Kidney epithelial cell (primary cell): ENCODE data around the gene S100A5. TPM values are rescaled to one million over a fixed set of nuclear protein-coding genes. Genes with fewer than 3 reads are reported as not detected.

Experiments
- DNase-seq: peaks from one replicate; pipeline ENCODE4 v3.0.0-alpha.2; 2010; ENCODE audit warnings: low read depth
- H3K27me3 ChIP-seq: 2 replicates; pipeline ENCODE4 v1.6.0; 2011; ENCODE audit warnings: low read length; ENCODE audit not compliant: control insufficient read depth, insufficient read depth
- H3K36me3 ChIP-seq: 2 replicates; pipeline ENCODE4 v1.5.1; 2011; ENCODE audit warnings: low read length; ENCODE audit not compliant: control insufficient read depth, insufficient read depth
- H3K4me3 ChIP-seq: 2 replicates; pipeline ENCODE4 v1.5.1; 2011; ENCODE audit warnings: low read depth, mild to moderate bottlenecking, control low read depth, low read length
- CTCF ChIP-seq: IDR thresholded peaks from 2 replicates; pipeline ENCODE4 v1.5.1; 2011; ENCODE audit warnings: mild to moderate bottlenecking, moderate library complexity, low read length, control low read depth, inconsistent platforms; ENCODE audit not compliant: insufficient read depth, poor library complexity, severe bottlenecking
- total RNA-seq: library from RNA; depleted of rRNA; stranded (reverse); fragments of >200 nt; gene quantifications from 2 replicates; pipeline ENCODE4 v1.2.3, GENCODE V29; 2015

The S100A5 gene
- total RNA-seq, 1 donor from 2014 or later = not detected

GRCh38 chr1:153493343-153493960, 47.3 kb downstream of the S100A5 start:
- no peak overlapping the region for H3K4me3 ChIP-seq
- TF ChIP-seq CTCF = no peak
- H3K36me3 ChIP-seq = no peaks in the 10 kb centered on the region
- no peak for DNase-seq
- H3K27me3 ChIP-seq = peaks cover 6% of the 10 kb centered on the region

- no peak overlapping the region for H3K4me3 ChIP-seq
- peaks cover 3% of the 10 kb centered on the region for H3K27me3 ChIP-seq
- TF ChIP-seq CTCF = no peak
- H3K36me3 ChIP-seq = no peaks in the 10 kb centered on the region
- DNase-seq = no peak
These were observed 50.3 kb downstream of the S100A5 start for GRCh38 chr1:153490272-153491051.

DNA sequence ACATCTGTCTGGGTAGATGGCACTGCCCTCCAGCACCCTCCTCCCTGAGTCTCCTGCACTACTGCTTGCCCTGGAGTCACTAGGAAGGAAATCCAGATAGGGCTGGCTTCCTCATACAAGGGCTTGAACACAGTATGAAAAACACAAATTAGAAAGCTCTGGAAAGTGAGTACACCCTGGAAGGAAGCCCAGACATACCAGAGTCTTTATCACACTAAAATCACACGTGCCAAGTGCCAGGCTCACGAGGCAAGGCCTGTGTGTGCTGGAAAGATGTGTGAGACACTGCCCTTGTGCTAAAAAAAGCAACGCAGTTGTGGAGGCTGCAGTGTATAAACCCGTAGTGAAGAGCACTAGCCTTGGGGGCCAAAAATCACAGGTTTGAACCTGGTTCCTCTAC, 52.0 kb downstream of the S100A5 start:
- no peak for TF ChIP-seq CTCF
- H3K4me3 ChIP-seq = no peak overlapping the region
- no peaks in the 10 kb centered on the region for H3K36me3 ChIP-seq
- peaks cover 10% of the 10 kb centered on the region for H3K27me3 ChIP-seq
- no peak for DNase-seq

DNA sequence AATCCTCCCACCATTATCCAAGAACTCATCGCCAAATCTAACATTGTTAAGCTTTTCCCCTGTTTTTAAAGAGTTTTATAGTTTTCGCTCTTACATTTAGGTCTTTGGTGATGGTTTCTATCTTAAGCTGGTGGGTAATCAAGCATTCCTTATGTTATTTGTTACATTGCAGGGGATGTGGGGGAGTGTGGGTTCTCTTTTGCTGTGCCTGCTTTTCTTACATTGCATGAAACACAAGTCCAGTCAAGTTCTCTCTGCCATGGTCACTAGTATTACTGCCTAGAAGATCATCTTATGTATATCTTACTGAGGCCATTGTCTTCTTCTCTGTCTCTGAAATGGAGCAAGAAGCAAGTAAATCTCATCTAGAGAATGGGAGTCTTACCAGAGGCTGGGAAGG, 53.0 kb downstream of the S100A5 start:
- no peaks in the 10 kb centered on the region for H3K36me3 ChIP-seq
- H3K4me3 ChIP-seq = no peak overlapping the region
- H3K27me3 ChIP-seq = peaks cover 11% of the 10 kb centered on the region
- no peak for DNase-seq
- TF ChIP-seq CTCF = no peak

Other genes starting within 250 kb of the S100A5 start
- not detected in 2 replicates for gene PGLYRP3, start 228.0 kb downstream of the S100A5 start, total RNA-seq
- 0.07 and 0.71 TPM in 2 replicates for gene PGLYRP4, start 192.1 kb downstream of the S100A5 start, total RNA-seq
- 35.3 and 55.9 TPM in 2 replicates for gene S100A9, start 183.1 kb downstream of the S100A5 start, total RNA-seq
- gene S100A12, start 165.3 kb downstream of the S100A5 start, total RNA-seq = not detected in 2 replicates
- not detected in 2 replicates for gene S100A8, start 149.9 kb downstream of the S100A5 start, total RNA-seq
- gene S100A7A, start 124.4 kb downstream of the S100A5 start, total RNA-seq = not detected in 2 replicates
- not detected in 2 replicates for gene S100A7, start 80.3 kb downstream of the S100A5 start, total RNA-seq
- gene S100A6, start 4.9 kb downstream of the S100A5 start, total RNA-seq = 754 and 920 TPM in 2 replicates
- gene S100A4, start 4.9 kb upstream of the S100A5 start, total RNA-seq = 2.7 and 7.1 TPM in 2 replicates
- gene S100A3, start 8.3 kb upstream of the S100A5 start, total RNA-seq = 5.8 and 12.0 TPM in 2 replicates
- gene S100A2, start 24.9 kb upstream of the S100A5 start, total RNA-seq = 16.1 and 27.5 TPM in 2 replicates
- 480 and 499 TPM in 2 replicates for gene S100A16, start 72.2 kb upstream of the S100A5 start, total RNA-seq
- gene S100A14, start 75.4 kb upstream of the S100A5 start, total RNA-seq = 4.2 and 4.4 TPM in 2 replicates
- gene S100A13, start 86.6 kb upstream of the S100A5 start, total RNA-seq = 171 and 183 TPM in 2 replicates
- 1.3 and 2.0 TPM in 2 replicates for gene S100A1, start 87.5 kb upstream of the S100A5 start, total RNA-seq
- gene CHTOP, start 93.1 kb upstream of the S100A5 start, total RNA-seq = 54.8 and 58.1 TPM in 2 replicates
- 61.0 and 65.0 TPM in 2 replicates for gene SNAPIN, start 117.8 kb upstream of the S100A5 start, total RNA-seq
- 231 and 250 TPM in 2 replicates for gene ILF2, start 130.1 kb upstream of the S100A5 start, total RNA-seq
- 2.0 and 2.1 TPM in 2 replicates for gene NPR1, start 137.8 kb upstream of the S100A5 start, total RNA-seq
- 33.8 and 36.4 TPM in 2 replicates for gene INTS3, start 187.1 kb upstream of the S100A5 start, total RNA-seq
- 2.7 and 6.2 TPM in 2 replicates for gene SLC27A3, start 234.5 kb upstream of the S100A5 start, total RNA-seq